ENCODE results near the gene INSC.

- TF ChIP-seq, protein P1, sequence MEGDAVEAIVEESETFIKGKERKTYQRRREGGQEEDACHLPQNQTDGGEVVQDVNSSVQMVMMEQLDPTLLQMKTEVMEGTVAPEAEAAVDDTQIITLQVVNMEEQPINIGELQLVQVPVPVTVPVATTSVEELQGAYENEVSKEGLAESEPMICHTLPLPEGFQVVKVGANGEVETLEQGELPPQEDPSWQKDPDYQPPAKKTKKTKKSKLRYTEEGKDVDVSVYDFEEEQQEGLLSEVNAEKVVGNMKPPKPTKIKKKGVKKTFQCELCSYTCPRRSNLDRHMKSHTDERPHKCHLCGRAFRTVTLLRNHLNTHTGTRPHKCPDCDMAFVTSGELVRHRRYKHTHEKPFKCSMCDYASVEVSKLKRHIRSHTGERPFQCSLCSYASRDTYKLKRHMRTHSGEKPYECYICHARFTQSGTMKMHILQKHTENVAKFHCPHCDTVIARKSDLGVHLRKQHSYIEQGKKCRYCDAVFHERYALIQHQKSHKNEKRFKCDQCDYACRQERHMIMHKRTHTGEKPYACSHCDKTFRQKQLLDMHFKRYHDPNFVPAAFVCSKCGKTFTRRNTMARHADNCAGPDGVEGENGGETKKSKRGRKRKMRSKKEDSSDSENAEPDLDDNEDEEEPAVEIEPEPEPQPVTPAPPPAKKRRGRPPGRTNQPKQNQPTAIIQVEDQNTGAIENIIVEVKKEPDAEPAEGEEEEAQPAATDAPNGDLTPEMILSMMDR (IDR thresholded peaks at IDR 0.05) = no peak
- TF ChIP-seq POLR2A (IDR thresholded peaks at IDR 0.05) = no peak
Observed at GRCh38 chr11:15248749-15249148, 134.0 kb downstream of the INSC start.
